ENCODE measurements around the gene PLEKHA6. TPM values are rescaled to one million over a fixed set of nuclear protein-coding genes. Genes with fewer than 3 reads are reported as not detected.

PLEKHA6 gene
- total RNA-seq, 1 donor, result 3.9 TPM

DNA sequence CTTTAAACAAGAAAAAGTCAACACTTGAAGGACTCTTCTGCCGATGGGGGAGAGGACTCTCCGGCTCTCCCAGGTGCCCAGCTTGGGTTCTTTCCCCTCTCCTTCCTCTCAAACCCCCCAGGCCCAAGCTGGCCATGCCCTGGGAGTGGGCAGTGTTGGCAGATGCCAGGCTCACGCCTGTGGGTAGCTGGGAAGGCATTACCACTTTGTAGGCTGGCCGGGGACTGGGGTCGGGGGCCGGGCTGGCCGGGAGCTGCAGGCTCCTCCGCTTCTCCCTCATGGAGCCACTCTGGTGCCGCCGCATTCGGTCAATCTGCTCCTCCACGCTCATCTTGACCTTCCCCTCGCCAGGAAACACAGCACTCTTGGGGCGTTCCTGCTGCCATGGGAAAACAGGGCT is 129.5 kb downstream of the PLEKHA6 start:
- TF ChIP-seq CTCF (IDR thresholded peaks at IDR 0.05; ENCODE audit: insufficient read depth, low read depth, low read length), result no peak
- no peak overlapping the region for H3K4me3 ChIP-seq (ENCODE audit: low read depth, low read length)
- no peak for DNase-seq (ENCODE audit: low read depth)

DNA sequence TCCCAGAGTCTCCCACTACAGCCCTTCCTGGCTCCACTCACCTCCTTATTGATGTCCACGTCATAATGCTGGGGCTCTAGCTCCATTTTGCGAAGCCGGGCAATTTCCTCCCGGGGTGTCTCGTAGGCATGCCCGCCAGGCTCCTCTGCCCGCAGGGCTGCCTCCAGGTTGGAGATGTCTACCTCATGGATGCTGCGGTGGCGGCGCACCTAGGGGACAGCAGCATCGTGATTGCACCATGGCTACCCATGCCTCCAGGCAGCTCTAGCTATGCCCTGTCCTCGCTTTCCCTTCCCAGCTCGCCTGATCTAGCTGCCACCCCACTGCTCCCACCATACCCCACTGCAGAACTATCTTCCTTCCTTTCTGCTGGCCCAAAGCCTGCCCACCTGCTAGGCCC is 130.8 kb downstream of the PLEKHA6 start:
- no peak for TF ChIP-seq CTCF (IDR thresholded peaks at IDR 0.05; ENCODE audit: insufficient read depth, low read depth, low read length)

GRCh38 chr1:204227996-204228785 is 131.5 kb downstream of the PLEKHA6 start:
- no peak for TF ChIP-seq CTCF (IDR thresholded peaks at IDR 0.05; ENCODE audit: insufficient read depth, low read depth, low read length)
- DNase-seq (ENCODE audit: low read depth), result no peak
- H3K4me3 ChIP-seq (ENCODE audit: low read depth, low read length), result no peak overlapping the region

More for the DNA sequence above, 130.8 kb downstream of the PLEKHA6 start:
- no peak overlapping the region for H3K4me3 ChIP-seq (ENCODE audit: low read depth, low read length)
- no peak for DNase-seq (ENCODE audit: low read depth)

GRCh38 chr1:204227351-204227750 is 132.4 kb downstream of the PLEKHA6 start:
- DNase-seq (ENCODE audit: low read depth), result no peak
- TF ChIP-seq CTCF (IDR thresholded peaks at IDR 0.05; ENCODE audit: insufficient read depth, low read depth, low read length), result no peak
- no peak overlapping the region for H3K4me3 ChIP-seq (ENCODE audit: low read depth, low read length)

DNA sequence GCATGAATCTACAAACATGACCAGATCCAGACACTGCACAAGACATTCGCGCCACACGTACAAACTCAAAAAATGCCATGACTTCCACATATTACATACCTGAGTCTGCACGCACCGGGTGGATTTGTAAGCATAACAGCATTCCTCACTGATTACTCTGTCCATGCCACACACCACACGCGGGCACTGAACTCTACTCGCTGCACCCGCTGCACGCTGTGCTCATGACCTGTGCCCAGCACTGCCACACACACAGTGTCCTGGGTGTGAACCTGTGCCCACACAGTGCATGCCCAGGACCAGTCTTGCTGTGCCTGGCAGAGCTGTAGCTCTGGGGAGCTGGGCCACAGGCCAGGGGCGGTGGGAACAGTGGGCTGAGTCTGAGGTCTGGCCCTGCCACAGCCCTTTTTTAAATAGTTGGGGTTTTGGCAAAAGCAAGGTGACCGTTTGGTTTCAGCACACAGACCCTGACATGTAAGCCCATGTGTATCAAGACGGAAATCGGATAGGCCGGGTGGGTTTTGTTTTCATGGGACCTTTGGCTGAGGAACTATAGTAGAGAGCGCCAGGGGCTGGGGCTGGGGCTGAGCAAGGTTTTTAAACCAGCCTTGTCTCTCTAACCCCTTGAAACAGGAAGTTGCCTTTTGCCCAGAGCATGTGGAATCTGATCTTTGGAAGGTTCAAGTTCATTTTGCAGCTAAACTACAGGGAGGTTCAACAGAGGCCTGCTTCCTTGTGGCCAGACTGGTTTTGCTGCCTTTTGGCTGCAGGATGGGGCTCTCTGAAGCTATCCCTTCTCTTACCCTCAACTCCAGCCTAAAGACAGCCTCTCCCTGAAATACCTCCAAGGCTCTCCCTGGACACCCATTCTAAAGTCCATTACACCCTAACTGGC is 133.6 kb downstream of the PLEKHA6 start:
- TF ChIP-seq CTCF (IDR thresholded peaks at IDR 0.05; ENCODE audit: insufficient read depth, low read depth, low read length), result no peak
- DNase-seq (ENCODE audit: low read depth), result no peak
- no peak overlapping the region for H3K4me3 ChIP-seq (ENCODE audit: low read depth, low read length)

DNA sequence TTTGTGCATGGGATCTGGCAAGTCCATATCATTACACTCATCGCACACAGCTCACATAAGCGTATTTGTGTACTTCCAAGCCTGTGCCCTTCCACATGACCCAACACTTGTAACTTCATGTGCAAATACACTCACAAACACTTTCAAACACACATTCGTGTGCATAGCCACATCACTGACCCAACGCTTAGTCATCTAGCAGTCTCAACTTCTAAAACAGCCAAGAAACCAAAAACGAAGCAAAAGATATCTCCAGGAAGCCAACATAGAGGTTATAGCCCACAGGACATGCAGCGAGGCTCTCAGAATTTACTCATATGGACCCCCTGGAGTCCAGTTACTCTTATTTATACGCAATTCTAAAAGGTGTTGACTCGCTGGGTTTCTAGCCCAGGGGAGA is 135.1 kb downstream of the PLEKHA6 start:
- no peak for TF ChIP-seq CTCF (IDR thresholded peaks at IDR 0.05; ENCODE audit: insufficient read depth, low read depth, low read length)
- DNase-seq (ENCODE audit: low read depth), result no peak
- no peak overlapping the region for H3K4me3 ChIP-seq (ENCODE audit: low read depth, low read length)

All from fibroblast of villous mesenchyme (primary cell).